ENCODE measurements around the gene ZGLP1. TPM values are rescaled to one million over a fixed set of nuclear protein-coding genes. Genes with fewer than 3 reads are reported as not detected.
"Not testable (repeated sequence)": the region's sequence is repeated elsewhere in the genome, so short reads cannot be mapped to it uniquely, and the experiment has no call there.

The ZGLP1 gene
- total RNA-seq: 1 to 10 TPM in 1 of 2 experiments, under 1 TPM in 1; 0.85 to 2.0 TPM

GRCh38 chr19:10309423-10309822, at the start of gene ZGLP1:
Gene ZGLP1 (minus strand): TSS chr19:10309815.
- DNase-seq: no peak
- H3K27me3 Mint-ChIP-seq: no peaks in the 10 kb centered on the region
- CTCF ChIA-PET: interaction anchor here (1.1 kb wide), 1 partner anchor 50 kb away, joined by 3 read pairs; no protein-coding TSS in a partner anchor
- no peak within 1 kb of the TSS for H3K27ac Mint-ChIP-seq
- no peak within 1 kb of the TSS for H3K4me3 Mint-ChIP-seq
- H3K9me3 Mint-ChIP-seq: no peaks in the 10 kb centered on the region
- intact Hi-C loops (cut with micrococcal nuclease): no loop called here
- no peaks in the 10 kb centered on the region for H3K36me3 Mint-ChIP-seq
- H3K4me1 Mint-ChIP-seq (ENCODE audit: low read depth): peaks cover 3% of the 10 kb centered on the region
- POLR2A ChIA-PET: no interaction called here

GRCh38 chr19:10356431-10356830, 46.8 kb upstream of the ZGLP1 start:
- H3K36me3 Mint-ChIP-seq: peaks cover 42% of the 10 kb centered on the region
- no peaks in the 10 kb centered on the region for H3K9me3 Mint-ChIP-seq
- no peak overlapping the region for H3K27ac Mint-ChIP-seq
- H3K27me3 Mint-ChIP-seq: no peaks in the 10 kb centered on the region
- intact Hi-C loops (cut with micrococcal nuclease): no loop called here
- no peak overlapping the region for H3K4me3 Mint-ChIP-seq
- DNase-seq: no peak
- ChIA-PET CTCF (interaction anchor here (1.1 kb wide), 1 partner anchor 85 kb away, joined by 3 read pairs; the partner anchor contains the start of gene ICAM1), POLR2A (interaction anchor here (0.6 kb wide), 2 partner anchors 19 to 78 kb away, joined by 4 to 6 read pairs; no protein-coding TSS in a partner anchor)
- no peaks in the 10 kb centered on the region for H3K4me1 Mint-ChIP-seq (ENCODE audit: low read depth)

GRCh38 chr19:10353793-10354391, 44.3 kb upstream of the ZGLP1 start:
- intact Hi-C loops (cut with micrococcal nuclease): no loop called here

GRCh38 chr19:10352764-10353671, 43.4 kb upstream of the ZGLP1 start:
- Mint-ChIP-seq H3K36me3 (peaks cover 39% of the 10 kb centered on the region), H3K4me1 (ENCODE audit: low read depth) (no peaks in the 10 kb centered on the region), H3K27me3 (no peaks in the 10 kb centered on the region), H3K9me3 (no peaks in the 10 kb centered on the region), H3K27ac (no peak overlapping the region), H3K4me3 (no peak overlapping the region)
- no peak for DNase-seq
- ChIA-PET CTCF (interaction anchor here (0.6 to 1.1 kb wide), 2 partner anchors 36 to 182 kb away, joined by 3 to 5 read pairs; no protein-coding TSS in a partner anchor), POLR2A (no interaction called here)
- intact Hi-C loops (cut with micrococcal nuclease): no loop called here

More at GRCh38 chr19:10353793-10354391, 44.3 kb upstream of the ZGLP1 start:
- ChIA-PET POLR2A (no interaction called here), CTCF (interaction anchor here (0.6 to 1.1 kb wide), 4 partner anchors 10 to 181 kb away, joined by 3 to 5 read pairs (median 3); no protein-coding TSS in a partner anchor)
- H3K36me3 Mint-ChIP-seq: peaks cover 39% of the 10 kb centered on the region
- H3K27me3 Mint-ChIP-seq: no peaks in the 10 kb centered on the region
- no peaks in the 10 kb centered on the region for H3K9me3 Mint-ChIP-seq
- H3K4me3 Mint-ChIP-seq: no peak overlapping the region
- peak; percentile 58 for DNase-seq
- no peak overlapping the region for H3K27ac Mint-ChIP-seq
- no peaks in the 10 kb centered on the region for H3K4me1 Mint-ChIP-seq (ENCODE audit: low read depth)

- Mint-ChIP-seq H3K27me3 (no peaks in the 10 kb centered on the region), H3K27ac (no peak overlapping the region), H3K4me3 (no peak overlapping the region), H3K36me3 (peaks cover 8% of the 10 kb centered on the region), H3K9me3 (no peaks in the 10 kb centered on the region), H3K4me1 (ENCODE audit: low read depth) (no peaks in the 10 kb centered on the region)
- POLR2A ChIA-PET: no interaction called here
- DNase-seq: no peak
- intact Hi-C loops (cut with micrococcal nuclease): no loop called here
- CTCF ChIA-PET: no interaction called here
These were observed 36.9 kb upstream of the ZGLP1 start for GRCh38 chr19:10346509-10346908.

GRCh38 chr19:10344780-10345179, 35.2 kb upstream of the ZGLP1 start:
- ChIA-PET CTCF (no interaction called here), POLR2A (interaction anchor here (1.2 kb wide), 1 partner anchor 11 kb away, joined by 3 read pairs; no protein-coding TSS in a partner anchor)
- intact Hi-C loops (cut with micrococcal nuclease): no loop called here
- Mint-ChIP-seq H3K4me1 (ENCODE audit: low read depth) (peaks cover 9% of the 10 kb centered on the region), H3K4me3 (no peak overlapping the region), H3K9me3 (no peaks in the 10 kb centered on the region), H3K27ac (no peak overlapping the region), H3K27me3 (no peaks in the 10 kb centered on the region), H3K36me3 (no peaks in the 10 kb centered on the region)
- no peak for DNase-seq

- POLR2A ChIA-PET: no interaction called here
These were observed 33.9 kb upstream of the ZGLP1 start for GRCh38 chr19:10343495-10343894.

GRCh38 chr19:10339977-10340376, 30.4 kb upstream of the ZGLP1 start:
- POLR2A ChIA-PET: interaction anchor here (1.3 kb wide), 1 partner anchor 69 kb away, joined by 5 read pairs; the partner anchor contains the start of gene ICAM1
- Mint-ChIP-seq H3K4me1 (ENCODE audit: low read depth) (peaks cover 27% of the 10 kb centered on the region), H3K4me3 (peak overlapping the region; percentile 86), H3K9me3 (no peaks in the 10 kb centered on the region), H3K27me3 (no peaks in the 10 kb centered on the region), H3K27ac (peak overlapping the region; percentile 90), H3K36me3 (peaks cover 7% of the 10 kb centered on the region)
- CTCF ChIA-PET: interaction anchor here (1.6 kb wide), 1 partner anchor 51 kb away, joined by 3 read pairs; no protein-coding TSS in a partner anchor
- no peak for DNase-seq
- intact Hi-C loops (cut with micrococcal nuclease): loop anchor here (10.0 kb wide), 1 partner anchor 145 kb away; the partner anchor contains the start of gene DNMT1

More at GRCh38 chr19:10343495-10343894, 33.9 kb upstream of the ZGLP1 start:
- Mint-ChIP-seq H3K9me3 (no peaks in the 10 kb centered on the region), H3K4me3 (no peak overlapping the region), H3K36me3 (no peaks in the 10 kb centered on the region), H3K27ac (no peak overlapping the region), H3K27me3 (no peaks in the 10 kb centered on the region), H3K4me1 (ENCODE audit: low read depth) (peaks cover 19% of the 10 kb centered on the region)
- DNase-seq: no peak
- intact Hi-C loops (cut with micrococcal nuclease): no loop called here
- CTCF ChIA-PET: interaction anchor here (0.7 to 1.1 kb wide), 3 partner anchors 10 to 237 kb away, joined by 3 to 4 read pairs (median 3); no protein-coding TSS in a partner anchor

- Mint-ChIP-seq H3K4me3 (peak within 1 kb of the TSS; percentile 86), H3K4me1 (ENCODE audit: low read depth) (peaks cover 28% of the 10 kb centered on the region), H3K36me3 (peaks cover 10% of the 10 kb centered on the region), H3K9me3 (no peaks in the 10 kb centered on the region), H3K27me3 (no peaks in the 10 kb centered on the region), H3K27ac (peak within 1 kb of the TSS; percentile 90)
- intact Hi-C loops (cut with micrococcal nuclease): loop anchor here (10.0 kb wide), 1 partner anchor 145 kb away; the partner anchor contains the start of gene DNMT1
- DNase-seq: peak; percentile 86
- ChIA-PET POLR2A (no interaction called here), CTCF (no interaction called here)
These were observed 29.9 kb upstream of the ZGLP1 start, which contains the start of gene ICAM3 for GRCh38 chr19:10339380-10339960. Gene ICAM3 (minus strand): TSS chr19:10339624. CDS start chr19:10339614, 10 bp downstream.

- peak overlapping the region; percentile 90 for H3K27ac Mint-ChIP-seq
- H3K9me3 Mint-ChIP-seq: no peaks in the 10 kb centered on the region
- peaks cover 10% of the 10 kb centered on the region for H3K36me3 Mint-ChIP-seq
- H3K4me1 Mint-ChIP-seq (ENCODE audit: low read depth): peaks cover 33% of the 10 kb centered on the region
- peak overlapping the region; percentile 86 for H3K4me3 Mint-ChIP-seq
- DNase-seq: peak; percentile 48
- intact Hi-C loops (cut with micrococcal nuclease): loop anchor here (10.0 kb wide), 1 partner anchor 144 kb away; the partner anchor contains the start of gene DNMT1
- ChIA-PET CTCF (interaction anchor here (0.6 to 1.0 kb wide), 2 partner anchors 69 to 235 kb away, joined by 4 read pairs; no protein-coding TSS in a partner anchor), POLR2A (no interaction called here)
- no peaks in the 10 kb centered on the region for H3K27me3 Mint-ChIP-seq
These were observed 29.3 kb upstream of the ZGLP1 start for GRCh38 chr19:10338940-10339339.

GRCh38 chr19:10336725-10337124, 27.1 kb upstream of the ZGLP1 start:
- CTCF ChIA-PET: interaction anchor here (2.1 kb wide), 1 partner anchor 52 kb away, joined by 4 read pairs; no protein-coding TSS in a partner anchor
- DNase-seq, H3K4me3 Mint-ChIP-seq, POLR2A ChIA-PET, H3K27ac Mint-ChIP-seq, H3K9me3 Mint-ChIP-seq, H3K27me3 Mint-ChIP-seq: not testable (repeated sequence)
- H3K4me1 Mint-ChIP-seq (ENCODE audit: low read depth): peaks cover 51% of the 10 kb centered on the region
- intact Hi-C loops (cut with micrococcal nuclease): loop anchor here (10.0 kb wide), 1 partner anchor 142 kb away; the partner anchor contains the start of gene DNMT1
- peaks cover 26% of the 10 kb centered on the region for H3K36me3 Mint-ChIP-seq
